Mesangial cell (primary cell): ENCODE results near the gene ARTN. TPM values are rescaled to one million over a fixed set of nuclear protein-coding genes. Genes with fewer than 3 reads are reported as not detected.

Experiments
- total RNA-seq: library from RNA; depleted of rRNA; stranded (reverse); fragments of >200 nt; gene quantifications from 2 replicates; pipeline ENCODE4 v1.2.3, GENCODE V29; 2015

ARTN gene
- 0.38 TPM in 1 of 2 replicates, not detected in the other for total RNA-seq

GRCh38 chr1:43933386-43934100, at the start of gene ARTN:
Gene ARTN (plus strand): TSS chr1:43933801. CDS start chr1:43935657, 1,856 bp downstream.

GRCh38 chr1:43946236-43947060, 12.8 kb downstream of the ARTN start, which contains the start of gene IPO13:
Gene IPO13 (plus strand): TSS chr1:43946950. CDS start chr1:43947601, 651 bp downstream.

GRCh38 chr1:43969746-43970466, 36.3 kb downstream of the ARTN start, which contains the start of gene DPH2:
Gene DPH2 (plus strand): TSS chr1:43970010. CDS start chr1:43970176, 166 bp downstream.

GRCh38 chr1:43974443-43975248, 41.0 kb downstream of the ARTN start, which contains the start of gene ATP6V0B:
Gene ATP6V0B (plus strand): TSS chr1:43974960. CDS start chr1:43975041, 81 bp downstream.

GRCh38 chr1:43978551-43979260, 45.1 kb downstream of the ARTN start, which contains the start of gene B4GALT2:
Gene B4GALT2 (plus strand): TSS chr1:43979210. CDS start chr1:43981161, 1,951 bp downstream.

Other genes starting within 250 kb of the ARTN start
- gene ST3GAL3, start 226.3 kb upstream of the ARTN start, total RNA-seq: 13.9 and 15.3 TPM in 2 replicates
- 24.3 and 29.8 TPM in 2 replicates for gene IPO13, start 13.1 kb downstream of the ARTN start, total RNA-seq
- 24.5 and 40.1 TPM in 2 replicates for gene DPH2, start 36.2 kb downstream of the ARTN start, total RNA-seq
- gene ATP6V0B, start 41.2 kb downstream of the ARTN start, total RNA-seq: 157 and 168 TPM in 2 replicates
- gene B4GALT2, start 45.4 kb downstream of the ARTN start, total RNA-seq: 82.8 and 165 TPM in 2 replicates
- 4.4 and 12.9 TPM in 2 replicates for gene CCDC24, start 57.8 kb downstream of the ARTN start, total RNA-seq
- gene SLC6A9, start 97.7 kb downstream of the ARTN start, total RNA-seq: 8.5 and 13.9 TPM in 2 replicates
- gene KLF17, start 185.0 kb downstream of the ARTN start, total RNA-seq: under 0.01 TPM in 1 of 2 replicates, not detected in the other
- gene KLF18, start 207.8 kb downstream of the ARTN start, total RNA-seq: not detected in 2 replicates